ENCODE measurements around the gene MAP3K5. TPM values are rescaled to one million over a fixed set of nuclear protein-coding genes. Genes with fewer than 3 reads are reported as not detected.
"Not testable (repeated sequence)": the region's sequence is repeated elsewhere in the genome, so short reads cannot be mapped to it uniquely, and the experiment has no call there.

MAP3K5 gene
- total RNA-seq, 2 experiments from 2014 or later, result 23.4 to 24.0 TPM

DNA sequence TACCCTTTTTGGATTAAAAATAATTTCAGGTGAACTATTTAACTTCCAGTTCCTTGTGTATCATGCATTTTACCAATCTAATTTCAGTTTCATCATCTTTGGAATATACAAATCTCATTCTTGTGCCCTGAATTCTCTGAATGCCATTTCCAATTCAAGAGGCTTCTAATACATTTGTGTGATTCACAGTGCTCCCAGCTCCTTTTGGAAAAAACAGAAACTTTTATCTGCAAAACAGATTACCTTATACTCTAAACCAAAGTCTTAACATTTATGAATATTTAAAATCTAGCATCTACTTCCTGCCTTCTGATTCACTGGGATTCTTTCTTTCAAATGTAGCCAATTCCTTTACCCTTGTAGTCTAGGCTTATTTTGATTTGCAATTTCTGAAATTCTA, 19.0 kb upstream of the MAP3K5 start:
- H3K36me3 Mint-ChIP-seq (ENCODE audit: low read depth), result no peaks in the 10 kb centered on the region
- no peak overlapping the region for H3K4me3 Mint-ChIP-seq
- CTCF ChIA-PET, result interaction anchor here (1.2 to 1.6 kb wide), 2 partner anchors 10 to 19 kb away, joined by 4 to 5 read pairs; partner anchors contain the start of gene MAP3K5
- DNase-seq, result no peak
- H3K27ac Mint-ChIP-seq, result no peak overlapping the region
- no peaks in the 10 kb centered on the region for H3K27me3 Mint-ChIP-seq
- H3K9me3 Mint-ChIP-seq, result no peaks in the 10 kb centered on the region
- H3K4me1 Mint-ChIP-seq, result peaks cover 2% of the 10 kb centered on the region
- POLR2A ChIA-PET, result no interaction called here

GRCh38 chr6:136809091-136809860, 17.0 kb upstream of the MAP3K5 start:
- Mint-ChIP-seq H3K36me3 (ENCODE audit: low read depth) (no peaks in the 10 kb centered on the region), H3K4me3 (no peak overlapping the region), H3K27ac (no peak overlapping the region), H3K9me3 (no peaks in the 10 kb centered on the region), H3K27me3 (no peaks in the 10 kb centered on the region), H3K4me1 (no peaks in the 10 kb centered on the region)
- ChIA-PET POLR2A (no interaction called here), CTCF (interaction anchor here (1.3 kb wide), 1 partner anchor 17 kb away, joined by 3 read pairs; the partner anchor contains the start of gene MAP3K5)
- no peak for DNase-seq

DNA sequence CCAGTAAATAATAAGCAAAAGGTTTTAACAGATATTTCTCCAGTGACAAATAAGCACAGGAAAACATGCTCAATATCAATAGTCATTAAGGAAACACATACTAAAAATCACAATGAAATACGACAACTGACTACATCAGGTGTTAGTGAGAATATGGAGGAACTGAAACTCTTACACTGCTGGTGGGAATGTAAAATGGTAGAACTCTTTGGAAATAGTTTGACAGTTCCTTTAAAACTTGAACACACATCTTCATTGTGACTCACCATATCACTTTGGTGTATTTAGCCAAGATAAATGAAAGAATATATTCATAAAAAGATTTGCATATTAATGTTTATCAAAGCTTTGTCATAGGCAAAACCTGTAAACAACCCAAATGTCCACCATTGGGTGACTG, 11.3 kb upstream of the MAP3K5 start:
- no peak for DNase-seq
- ChIA-PET POLR2A (no interaction called here), CTCF (interaction anchor here (1.4 to 3.9 kb wide), 2 partner anchors 9 to 11 kb away, joined by 3 to 21 read pairs; partner anchors contain the start of gene MAP3K5)
- Mint-ChIP-seq H3K4me3 (no peak overlapping the region), H3K27ac (no peak overlapping the region), H3K4me1 (no peaks in the 10 kb centered on the region), H3K27me3 (peaks cover 7% of the 10 kb centered on the region), H3K36me3 (ENCODE audit: low read depth) (no peaks in the 10 kb centered on the region), H3K9me3 (no peaks in the 10 kb centered on the region)

GRCh38 chr6:136801581-136801980, 9.3 kb upstream of the MAP3K5 start:
- CTCF ChIA-PET, result interaction anchor here (0.6 to 3.9 kb wide), 4 partner anchors 9 to 163 kb away, joined by 3 to 21 read pairs (median 4); partner anchors contain the start of gene MAP3K5
- Mint-ChIP-seq H3K4me3 (no peak overlapping the region), H3K27ac (no peak overlapping the region), H3K27me3 (peaks cover 7% of the 10 kb centered on the region), H3K4me1 (no peaks in the 10 kb centered on the region), H3K9me3 (no peaks in the 10 kb centered on the region), H3K36me3 (ENCODE audit: low read depth) (no peaks in the 10 kb centered on the region)
- no peak for DNase-seq
- POLR2A ChIA-PET, result no interaction called here

GRCh38 chr6:136798044-136798443, 5.8 kb upstream of the MAP3K5 start:
- ChIA-PET CTCF (interaction anchor here (0.5 to 2.2 kb wide), 4 partner anchors 154 to 1830 kb away, joined by 3 to 10 read pairs (median 3); partner anchors contain the start of gene MAP7), POLR2A (no interaction called here)
- peaks cover 5% of the 10 kb centered on the region for H3K4me1 Mint-ChIP-seq
- H3K36me3 Mint-ChIP-seq (ENCODE audit: low read depth), result no peaks in the 10 kb centered on the region
- no peak overlapping the region for H3K4me3 Mint-ChIP-seq
- H3K9me3 Mint-ChIP-seq, result no peaks in the 10 kb centered on the region
- no peak for DNase-seq
- no peak overlapping the region for H3K27ac Mint-ChIP-seq
- H3K27me3 Mint-ChIP-seq, result peaks cover 9% of the 10 kb centered on the region

DNA sequence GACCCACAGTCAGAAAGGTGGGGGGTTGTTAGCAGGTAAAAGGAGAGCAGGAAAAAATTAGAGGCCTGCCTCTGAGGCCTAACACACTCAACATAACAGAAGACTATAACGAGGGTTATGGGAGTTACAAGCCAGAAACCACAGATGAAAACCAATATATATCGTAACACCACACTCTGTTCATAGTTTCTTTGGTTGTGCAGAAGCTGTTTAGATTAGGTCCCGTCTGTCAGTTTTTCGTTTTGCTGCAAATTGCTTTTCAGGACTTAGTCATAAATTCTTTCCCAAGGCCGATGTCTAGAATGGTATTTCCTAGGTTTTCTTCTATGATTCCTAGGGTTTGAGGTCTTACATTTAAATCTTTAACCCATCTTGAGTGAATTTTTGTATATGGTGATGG, 3.7 kb upstream of the MAP3K5 start:
- Mint-ChIP-seq H3K27me3 (peaks cover 6% of the 10 kb centered on the region), H3K9me3 (no peaks in the 10 kb centered on the region), H3K27ac (no peak overlapping the region), H3K4me3 (no peak overlapping the region), H3K4me1 (peaks cover 8% of the 10 kb centered on the region), H3K36me3 (ENCODE audit: low read depth) (no peaks in the 10 kb centered on the region)
- ChIA-PET CTCF (interaction anchor here (1.7 kb wide), 1 partner anchor 156 kb away, joined by 3 read pairs; no protein-coding TSS in a partner anchor), POLR2A (no interaction called here)
- no peak for DNase-seq

- H3K4me1 Mint-ChIP-seq, result peaks cover 11% of the 10 kb centered on the region
- no peak for DNase-seq
- ChIA-PET CTCF (interaction anchor here (1.7 to 2.1 kb wide), 2 partner anchors 151 to 155 kb away, joined by 3 to 12 read pairs; no protein-coding TSS in a partner anchor), POLR2A (no interaction called here)
- peaks cover 2% of the 10 kb centered on the region for H3K36me3 Mint-ChIP-seq (ENCODE audit: low read depth)
- no peak overlapping the region for H3K27ac Mint-ChIP-seq
- H3K9me3 Mint-ChIP-seq, result no peaks in the 10 kb centered on the region
- peaks cover 5% of the 10 kb centered on the region for H3K27me3 Mint-ChIP-seq
- no peak overlapping the region for H3K4me3 Mint-ChIP-seq
Measured at GRCh38 chr6:136795386-136795785, 3.1 kb upstream of the MAP3K5 start.

- DNase-seq, result no peak
- peak overlapping the region; percentile 87 for H3K4me3 Mint-ChIP-seq
- CTCF ChIA-PET, result interaction anchor here (1.1 to 7.4 kb wide), 13 partner anchors 9 to 274 kb away, joined by 3 to 218 read pairs (median 9); no protein-coding TSS in a partner anchor
- H3K27ac Mint-ChIP-seq, result no peak overlapping the region
- POLR2A ChIA-PET, result interaction anchor here (2.1 kb wide), 1 partner anchor 149 kb away, joined by 24 read pairs; no protein-coding TSS in a partner anchor
- H3K27me3 Mint-ChIP-seq, result peaks cover 2% of the 10 kb centered on the region
- H3K36me3 Mint-ChIP-seq (ENCODE audit: low read depth), result peaks cover 15% of the 10 kb centered on the region
- H3K9me3 Mint-ChIP-seq, result no peaks in the 10 kb centered on the region
- H3K4me1 Mint-ChIP-seq, result peaks cover 26% of the 10 kb centered on the region
Measured at GRCh38 chr6:136793363-136793762, 1.1 kb upstream of the MAP3K5 start.

- peaks cover 39% of the 10 kb centered on the region for H3K4me1 Mint-ChIP-seq
- ChIA-PET POLR2A (interaction anchor here (0.8 to 2.1 kb wide), 4 partner anchors 36 to 503 kb away, joined by 3 to 24 read pairs (median 6); partner anchors contain the start of gene BCLAF1), CTCF (interaction anchor here (0.7 to 7.4 kb wide), 76 partner anchors 8 to 1155 kb away, joined by 3 to 218 read pairs (median 4); partner anchors contain the start of genes BCLAF1, MAP7 and PEX7)
- H3K9me3 Mint-ChIP-seq, result no peaks in the 10 kb centered on the region
- peaks cover 26% of the 10 kb centered on the region for H3K36me3 Mint-ChIP-seq (ENCODE audit: low read depth)
- H3K27me3 Mint-ChIP-seq, result peaks cover 2% of the 10 kb centered on the region
- H3K27ac Mint-ChIP-seq, result peak overlapping the region; percentile 96
- H3K4me3 Mint-ChIP-seq, result peak overlapping the region; percentile 87
- peak; percentile 46 for DNase-seq
Measured at GRCh38 chr6:136792095-136792409, 225 bp downstream of the MAP3K5 start.

- POLR2A ChIA-PET, result interaction anchor here (0.9 to 2.1 kb wide), 3 partner anchors 144 to 502 kb away, joined by 3 to 24 read pairs (median 9); partner anchors contain the start of gene BCLAF1
- peak; percentile 63 for DNase-seq
- H3K4me3 Mint-ChIP-seq, result peak overlapping the region; percentile 87
- H3K27ac Mint-ChIP-seq, result peak overlapping the region; percentile 86
- CTCF ChIA-PET, result interaction anchor here (0.6 to 7.4 kb wide), 71 partner anchors 8 to 1155 kb away, joined by 3 to 218 read pairs (median 5); partner anchors contain the start of genes BCLAF1, MAP7 and PEX7
- H3K9me3 Mint-ChIP-seq, result no peaks in the 10 kb centered on the region
- H3K4me1 Mint-ChIP-seq, result peaks cover 43% of the 10 kb centered on the region
- H3K27me3 Mint-ChIP-seq, result peaks cover 2% of the 10 kb centered on the region
- peaks cover 27% of the 10 kb centered on the region for H3K36me3 Mint-ChIP-seq (ENCODE audit: low read depth)
Measured at GRCh38 chr6:136791296-136792094, 782 bp downstream of the MAP3K5 start.

DNA sequence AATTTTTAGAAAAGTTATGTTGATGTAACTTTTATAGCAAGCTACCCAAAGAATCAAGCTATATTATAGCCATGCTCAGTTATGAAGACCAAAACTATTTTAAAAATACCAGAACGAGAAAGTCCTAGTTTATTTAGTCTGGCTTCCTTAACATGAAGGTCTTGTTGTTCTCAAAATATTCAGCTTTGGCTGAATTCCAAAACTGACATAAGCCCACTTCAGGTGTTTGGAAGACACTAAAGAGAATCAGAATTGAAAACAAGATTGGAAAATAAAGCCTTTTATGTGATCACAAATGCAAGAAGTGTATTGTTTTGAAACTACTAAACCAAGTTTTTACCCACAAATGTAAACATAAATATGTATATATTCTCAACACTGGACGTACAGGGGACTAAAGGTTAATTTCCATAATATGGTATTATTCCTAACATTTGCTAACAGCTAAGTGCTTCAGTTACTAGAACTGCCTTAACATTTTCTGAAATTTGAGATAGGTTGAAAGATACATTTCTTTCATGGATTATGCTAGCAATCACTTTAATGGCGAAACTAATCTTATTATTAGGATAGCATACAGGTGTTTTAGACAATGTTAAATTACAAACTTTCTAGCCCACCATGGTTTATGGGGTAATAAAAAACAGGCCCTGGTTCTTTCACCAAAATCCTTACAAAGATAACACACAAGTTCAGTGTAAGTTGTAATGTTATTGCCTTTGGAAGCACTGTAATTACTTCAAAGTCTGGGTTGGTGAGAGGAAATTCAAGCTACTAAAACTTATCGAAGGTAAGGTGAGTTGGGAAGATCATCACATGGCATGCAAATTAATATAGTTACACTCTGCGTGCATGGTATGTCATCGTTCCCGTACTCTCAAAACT, 1.6 kb downstream of the MAP3K5 start:
- Mint-ChIP-seq H3K4me1 (peaks cover 48% of the 10 kb centered on the region), H3K4me3 (peak overlapping the region; percentile 87), H3K36me3 (ENCODE audit: low read depth) (peaks cover 30% of the 10 kb centered on the region), H3K9me3 (no peaks in the 10 kb centered on the region), H3K27me3 (peaks cover 2% of the 10 kb centered on the region), H3K27ac (peak overlapping the region; percentile 86)
- DNase-seq, result no peak
- ChIA-PET POLR2A (no interaction called here), CTCF (interaction anchor here (0.8 to 7.4 kb wide), 5 partner anchors 17 to 1076 kb away, joined by 3 to 218 read pairs (median 6); partner anchors contain the start of gene TNFAIP3)

DNA sequence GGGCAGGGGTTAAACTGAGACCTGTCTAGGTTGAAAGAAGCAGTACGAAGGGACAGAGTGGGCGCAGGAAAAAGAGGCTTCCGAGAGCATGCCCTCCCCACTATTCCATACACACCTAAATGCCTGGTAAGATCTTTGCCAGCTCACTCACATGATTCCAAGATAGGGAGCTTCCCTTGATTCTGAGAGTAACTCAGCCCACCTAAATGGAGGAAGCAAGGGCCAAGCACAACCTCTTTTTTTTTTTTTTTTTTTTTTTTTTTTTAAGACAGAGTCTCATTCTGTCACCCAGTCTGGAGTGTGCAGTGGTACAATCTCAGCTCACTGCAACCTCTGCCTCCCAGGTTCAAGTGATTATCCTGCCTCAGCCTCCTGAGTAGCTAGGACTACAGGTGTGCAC, 2.8 kb downstream of the MAP3K5 start:
- Mint-ChIP-seq H3K36me3 (ENCODE audit: low read depth) (peaks cover 42% of the 10 kb centered on the region), H3K4me1 (peaks cover 60% of the 10 kb centered on the region), H3K4me3 (peak overlapping the region; percentile 87)
- H3K9me3 Mint-ChIP-seq, H3K27me3 Mint-ChIP-seq, DNase-seq, H3K27ac Mint-ChIP-seq, POLR2A ChIA-PET: not testable (repeated sequence)
- CTCF ChIA-PET, result interaction anchor here (0.6 to 7.4 kb wide), 6 partner anchors 16 to 1077 kb away, joined by 3 to 218 read pairs (median 4); partner anchors contain the start of gene TNFAIP3

Data from activated CD4-positive, alpha-beta T cell treated with anti-CD3 and anti-CD28 coated beads, Interleukin-2, amount 10 ng/mL, durations not matched to agents 7 days and 5 days (primary cell).